HEK293 (cell line): Measurements from ENCODE around the gene COL15A1.

Source experiments
- CTCF ChIA-PET: fragments of 350-600 bp; formaldehyde crosslinking; extraction: SDS; loops from one replicate; lab custom pipeline; 2021; ENCODE audit warnings: antibody characterized with exemption; lab: Yijun Ruan, JAX
- POLR2A ChIA-PET: fragments of 300-600 bp; formaldehyde crosslinking; extraction: SDS; loops from one replicate; lab custom pipeline; 2020; ENCODE audit warnings: antibody characterized with exemption, inconsistent platforms; lab: Yijun Ruan, JAX
- H3K27ac ChIP-seq: fragments of 200-500 bp; sonication (Bioruptor generic); 2 replicates; pipeline ENCODE4 v1.5.1; 2014; ENCODE audit warnings: low read depth, low read length, control low read depth, inconsistent platforms; ENCODE audit errors: extremely low read depth
- H3K36me3 ChIP-seq, 2 experiments: fragments of 200-500 bp in 1 of 2; sonication (Bioruptor generic) in 1 of 2; 1 replicate in 1 of 2; 2 replicates in 1 of 2; pipeline ENCODE4 v1.5.1; 2014 to 2017; ENCODE audit warnings: inconsistent platforms in 2 of 2, low read length in 2 of 2; ENCODE audit not compliant: control insufficient read depth in 2 of 2, insufficient read depth in 1 of 2
- H3K4me1 ChIP-seq: fragments of 200-500 bp; sonication (Bioruptor generic); 2 replicates; pipeline ENCODE4 v1.5.1; 2014; ENCODE audit warnings: mild to moderate bottlenecking, low read length, inconsistent platforms; ENCODE audit not compliant: control insufficient read depth, insufficient read depth
- H3K4me3 ChIP-seq: 2 replicates; pipeline ENCODE4 v1.5.1; 2011; ENCODE audit warnings: low read depth, mild to moderate bottlenecking, control low read depth, low read length, moderate library complexity
- H3K9me3 ChIP-seq: fragments of 200-500 bp; sonication (Bioruptor generic); 2 replicates; pipeline ENCODE4 v1.5.1; 2014; ENCODE audit warnings: low read depth, low read length, inconsistent platforms; ENCODE audit not compliant: control insufficient read depth, insufficient read depth
- EGR2 ChIP-seq: fragments of 450-650 bp; formaldehyde crosslinking; IDR thresholded peaks from 2 replicates; pipeline ENCODE4 v1.5.1; 2016; ENCODE audit warnings: low read depth, missing biosample characterization, missing genetic modification characterization
- GLIS2 ChIP-seq: fragments of 450-650 bp; formaldehyde crosslinking; IDR thresholded peaks from 2 replicates; pipeline ENCODE4 v1.5.1; 2016; ENCODE audit warnings: missing biosample characterization, missing genetic modification characterization
- PRDM1 ChIP-seq: fragments of 450-650 bp; formaldehyde crosslinking; IDR thresholded peaks from 2 replicates; pipeline ENCODE4; 2016; ENCODE audit warnings: missing biosample characterization, missing genetic modification characterization
- PRDM10 ChIP-seq: fragments of 450-650 bp; formaldehyde crosslinking; IDR thresholded peaks from 2 replicates; pipeline ENCODE4 v1.5.1; 2016; ENCODE audit warnings: missing biosample characterization, missing genetic modification characterization
- SCRT2 ChIP-seq: fragments of 450-650 bp; formaldehyde crosslinking; IDR thresholded peaks from 2 replicates; pipeline ENCODE4 v1.5.1; 2016; ENCODE audit warnings: missing biosample characterization, missing genetic modification characterization
- SP3 ChIP-seq: fragments of 450-650 bp; formaldehyde crosslinking; IDR thresholded peaks from 2 replicates; pipeline ENCODE4 v1.5.1; 2016; ENCODE audit warnings: missing biosample characterization, missing genetic modification characterization
- SP7 ChIP-seq: fragments of 450-650 bp; formaldehyde crosslinking; IDR thresholded peaks from 2 replicates; pipeline ENCODE4 v1.5.1; 2016; ENCODE audit warnings: missing biosample characterization, missing genetic modification characterization
- TCF7L2 ChIP-seq: IDR thresholded peaks from 2 replicates; pipeline ENCODE4 v1.6.1; 2011; ENCODE audit warnings: low read depth, mild to moderate bottlenecking, inconsistent platforms, low read length, moderate library complexity, borderline replicate concordance
- ZBTB49 ChIP-seq: fragments of 450-650 bp; formaldehyde crosslinking; IDR thresholded peaks from 2 replicates; pipeline ENCODE4 v1.5.1; 2016; ENCODE audit warnings: missing biosample characterization, missing genetic modification characterization, low read depth
- ZBTB8A ChIP-seq: fragments of 450-650 bp; formaldehyde crosslinking; IDR thresholded peaks from 2 replicates; pipeline ENCODE4 v1.5.1; 2016; ENCODE audit warnings: missing biosample characterization, missing genetic modification characterization
- ZFHX2 ChIP-seq: fragments of 450-650 bp; formaldehyde crosslinking; conservative IDR thresholded peaks from 2 replicates; pipeline ENCODE4 v1.5.1; 2016; ENCODE audit warnings: missing biosample characterization, missing genetic modification characterization
- ZNF18 ChIP-seq: fragments of 450-650 bp; formaldehyde crosslinking; IDR thresholded peaks from 2 replicates; pipeline ENCODE4 v1.5.1; 2016; ENCODE audit warnings: missing biosample characterization, missing genetic modification characterization
- ZNF354C ChIP-seq: fragments of 450-650 bp; formaldehyde crosslinking; IDR thresholded peaks from 2 replicates; pipeline ENCODE4 v1.5.1; 2016; ENCODE audit warnings: missing biosample characterization, missing genetic modification characterization, low read depth, borderline replicate concordance
- ZNF426 ChIP-seq: fragments of 450-650 bp; formaldehyde crosslinking; IDR thresholded peaks from 2 replicates; pipeline ENCODE4 v1.5.1; 2017; ENCODE audit warnings: missing biosample characterization, missing genetic modification characterization, mild to moderate bottlenecking, inconsistent platforms, moderate library complexity
- ZNF518A ChIP-seq: fragments of 450-650 bp; formaldehyde crosslinking; conservative IDR thresholded peaks from 2 replicates; pipeline ENCODE4 v1.5.1; 2016; ENCODE audit warnings: low read depth, missing biosample characterization, missing genetic modification characterization
- ZNF580 ChIP-seq: fragments of 450-650 bp; formaldehyde crosslinking; IDR thresholded peaks from 2 replicates; pipeline ENCODE4 v1.5.1; 2016; ENCODE audit warnings: missing biosample characterization, missing genetic modification characterization
- ZNF623 ChIP-seq: fragments of 450-650 bp; formaldehyde crosslinking; IDR thresholded peaks from 2 replicates; pipeline ENCODE4 v1.5.1; 2016; ENCODE audit warnings: missing biosample characterization, missing genetic modification characterization
- ZSCAN23 ChIP-seq: fragments of 450-650 bp; formaldehyde crosslinking; IDR thresholded peaks from 2 replicates; pipeline ENCODE4 v1.5.1; 2016; ENCODE audit warnings: missing biosample characterization, missing genetic modification characterization

COL15A1 gene

GRCh38 chr9:99039505-99040182, 95.9 kb downstream of the COL15A1 start:
- Histone ChIP-seq H3K4me3 (no peak overlapping the region), H3K9me3 (no peaks in the 10 kb centered on the region), H3K27ac (no peak overlapping the region), H3K4me1 (no peaks in the 10 kb centered on the region), H3K36me3 (no peaks in the 10 kb centered on the region)
- ChIA-PET CTCF (interaction anchor here (0.6 to 2.1 kb wide), 4 partner anchors 10 to 269 kb away, joined by 3 to 6 read pairs (median 4); no protein-coding TSS in a partner anchor), POLR2A (no interaction called here)
- TF ChIP-seq ZFHX2 (tag by site-specific recombination) (no peak), ZBTB8A (tag by site-specific recombination) (no peak), PRDM1 (tag by site-specific recombination) (no peak), SCRT2 (no peak), ZNF18 (tag by site-specific recombination) (no peak), TCF7L2 (no peak), ZNF580 (tag by site-specific recombination) (no peak), SP3 (tag by site-specific recombination) (no peak)

GRCh38 chr9:99040251-99040900, 96.7 kb downstream of the COL15A1 start:
- H3K4me1 ChIP-seq = no peaks in the 10 kb centered on the region
- H3K36me3 ChIP-seq = no peaks in the 10 kb centered on the region
- no peak overlapping the region for H3K4me3 ChIP-seq
- no peak overlapping the region for H3K27ac ChIP-seq
- POLR2A ChIA-PET = no interaction called here
- CTCF ChIA-PET = interaction anchor here (0.6 to 1.3 kb wide), 2 partner anchors 21 to 23 kb away, joined by 3 read pairs; no protein-coding TSS in a partner anchor
- H3K9me3 ChIP-seq = no peaks in the 10 kb centered on the region
- no peak for TF ChIP-seq ZNF518A (tag by site-specific recombination)
- TF ChIP-seq PRDM10 (tag by site-specific recombination) = no peak
- no peak for TF ChIP-seq GLIS2
- no peak for TF ChIP-seq ZNF426 (tag by site-specific recombination)
- TF ChIP-seq ZNF354C (tag by site-specific recombination) = no peak
- TF ChIP-seq SP3 (tag by site-specific recombination) = no peak
- TF ChIP-seq ZNF623 (tag by site-specific recombination) = no peak
- no peak for TF ChIP-seq SP7
- TF ChIP-seq EGR2 = no peak
- TF ChIP-seq ZBTB49 (tag by site-specific recombination) = no peak
- TF ChIP-seq PRDM1 (tag by site-specific recombination) = no peak
- no peak for TF ChIP-seq ZSCAN23 (tag by site-specific recombination)
